Measurements from ENCODE around the gene GCA. TPM values are rescaled to one million over a fixed set of nuclear protein-coding genes. Genes with fewer than 3 reads are reported as not detected.

The GCA gene
- total and polyA plus RNA-seq, 2 of the 4 experiments (the other 2 are of a cell fraction) = 2.2 to 3.6 TPM

GRCh38 chr2:162333968-162334367 is 10.0 kb upstream of the GCA start:
- peak; percentile 30 for TF ChIP-seq RAD21 (IDR thresholded peaks at IDR 0.05; ENCODE audit: low read length)
- peak; percentile 40; the same call in 1 of the 2 replicates for TF ChIP-seq CTCF (conservative IDR thresholded peaks at IDR 0.05; ENCODE audit: low read depth, low read length)
- no peak for TF ChIP-seq USF2 (IDR thresholded peaks at IDR 0.05; ENCODE audit: low read depth, low read length)
- no peaks in the 10 kb centered on the region for H3K9me1 ChIP-seq (ENCODE audit: insufficient read depth, low read length)
- no peak overlapping the region for H2BK5ac ChIP-seq (ENCODE audit: low read depth, low read length, poor library complexity, severe bottlenecking)
- no peak overlapping the region for H3K27ac ChIP-seq (ENCODE audit: insufficient read depth, low read length)
- H2AK5ac ChIP-seq (ENCODE audit: low read depth, low read length) = no peak overlapping the region
- no peak overlapping the region for H2BK20ac ChIP-seq (ENCODE audit: low read depth, low read length)
- H4K8ac ChIP-seq (ENCODE audit: low read depth in 2 of 2, low read length in 2 of 2) = no peak overlapping the region
- POLR2A ChIA-PET (ENCODE audit: unreplicated experiment) = no interaction called here
- no CpG with 5 or more reads among the region's 3 CpGs for WGBS, 2 experiments (ENCODE audit: extremely low coverage in 2 of 2, insufficient read length in 1 of 2)
- H4K5ac ChIP-seq (ENCODE audit: low read depth, low read length) = no peak overlapping the region
- no peak overlapping the region for H2BK120ac ChIP-seq (ENCODE audit: low read depth, low read length)
- no peak overlapping the region for H3K23ac ChIP-seq (ENCODE audit: low read depth, low read length)
- H3K27me3 ChIP-seq (ENCODE audit: control insufficient read depth, insufficient read depth, low read length) = peaks cover 2% of the 10 kb centered on the region; the same call in 1 of the 2 replicates
- H3K4me1 ChIP-seq (ENCODE audit: control insufficient read depth, insufficient read depth, low read length) = no peaks in the 10 kb centered on the region
- no peak overlapping the region for H3K14ac ChIP-seq (replicated peaks; ENCODE audit: low read depth, low read length)
- dilution Hi-C loops (cut with HindIII; ENCODE audit: low sequenced_read_pairs, unreplicated experiment) = no loop called here
- no peak overlapping the region for H3K4me3 ChIP-seq (ENCODE audit: insufficient read depth, low read depth, low read length)
- no peak overlapping the region for H3K4me2 ChIP-seq (ENCODE audit: low read depth, low read length)
- H3K4ac ChIP-seq (ENCODE audit: low read depth, low read length) = no peak overlapping the region
- H4K20me1 ChIP-seq (ENCODE audit: insufficient read depth, low read length) = no peaks in the 10 kb centered on the region
- H2AK9ac ChIP-seq (replicated peaks; ENCODE audit: low read depth, low read length, poor library complexity) = no peak overlapping the region
- no peak overlapping the region for H3K18ac ChIP-seq (ENCODE audit: low read depth, low read length)
- DNase-seq (peak; percentile 33), ATAC-seq (ENCODE audit: low read depth) (peak; percentile 73)
- in situ Hi-C loops (cut with MboI; ENCODE audit: low sequenced_read_pairs) = no loop called here
- no peak overlapping the region for H2BK15ac ChIP-seq (ENCODE audit: low read depth, low read length)
- intact Hi-C loops (cut with micrococcal nuclease) = loop anchor here (1.0 to 5.0 kb wide), 2 partner anchors 748 to 798 kb away; no protein-coding TSS in a partner anchor
- no TSS peak for BruUV-seq (replicated peaks)
- no peaks in the 10 kb centered on the region for H3K36me3 ChIP-seq (ENCODE audit: control insufficient read depth, insufficient read depth, low read length)
- no peaks in the 10 kb centered on the region for H3K79me1 ChIP-seq (ENCODE audit: low read depth in 1 of 2, low read length in 2 of 2)
- H3K9ac ChIP-seq (ENCODE audit: low read depth, low read length) = no peak overlapping the region
- H3K9me3 ChIP-seq (ENCODE audit: control insufficient read depth, insufficient read depth, low read length) = peaks cover 2% of the 10 kb centered on the region
- no peak overlapping the region for H2AFZ ChIP-seq (replicated peaks; ENCODE audit: low read length, poor library complexity)
- CTCF ChIA-PET = interaction anchor here (0.7 to 1.2 kb wide), 6 partner anchors 8 to 748 kb away, joined by 3 to 4 read pairs (median 3); no protein-coding TSS in a partner anchor
- no peak overlapping the region for H3K56ac ChIP-seq (ENCODE audit: extremely low read depth, insufficient read depth, low read length)
- no peak overlapping the region for H4K91ac ChIP-seq (ENCODE audit: insufficient read depth, low read depth, low read length)

Data from IMR-90 (cell line).